Activated CD8-positive, alpha-beta T cell treated with anti-CD3 and anti-CD28 coated beads, Interleukin-2, amount 10 ng/mL, durations not matched to agents 7 days and 5 days (primary cell): ENCODE data around the gene GLYATL3. TPM values are rescaled to one million over a fixed set of nuclear protein-coding genes. Genes with fewer than 3 reads are reported as not detected.
"Not testable (repeated sequence)": the region's sequence is repeated elsewhere in the genome, so short reads cannot be mapped to it uniquely, and the experiment has no call there.

Experiments
- ATAC-seq: fragments of 150-1000 bp; cut with Tn5 transposase; one replicate; pipeline ENCODE4 v1.10.0; 2021; ENCODE audit warnings: moderate library complexity
- CTCF ChIA-PET: fragments of 350-600 bp; sonication (Branson Sonifier 250); formaldehyde crosslinking; loops from one replicate; lab custom pipeline; 2021; ENCODE audit warnings: antibody characterized with exemption; lab: Charles Lee
- POLR2A ChIA-PET: fragments of 350-600 bp; sonication (Branson Sonifier 250); formaldehyde crosslinking; loops from one replicate; lab custom pipeline; 2021; ENCODE audit warnings: antibody characterized with exemption; lab: Charles Lee
- DNase-seq: peaks from one replicate; pipeline ENCODE4 v3.0.0-alpha.2; 2020
- H3K27ac Mint-ChIP-seq: one replicate; pipeline ENCODE4 v1.8.0; 2021; ENCODE audit warnings: mild to moderate bottlenecking, mixed read lengths
- H3K27me3 Mint-ChIP-seq: one replicate; pipeline ENCODE4 v1.8.0; 2021; ENCODE audit warnings: low read depth, mixed read lengths
- H3K36me3 Mint-ChIP-seq: one replicate; pipeline ENCODE4 v1.8.0; 2021; ENCODE audit warnings: low read depth, mixed read lengths
- H3K4me1 Mint-ChIP-seq: one replicate; pipeline ENCODE4 v1.8.0; 2021; ENCODE audit warnings: low read depth, mixed read lengths
- H3K4me3 Mint-ChIP-seq: one replicate; pipeline ENCODE4 v1.8.0; 2021; ENCODE audit warnings: mild to moderate bottlenecking, mixed read lengths
- H3K9me3 Mint-ChIP-seq: one replicate; pipeline ENCODE4 v1.8.0; 2022; ENCODE audit warnings: mixed read lengths; ENCODE audit not compliant: insufficient read depth
- total RNA-seq, 2 experiments: library from RNA; stranded (reverse); gene quantifications; one replicate each; pipeline ENCODE4 v1.2.3, GENCODE V29; 2021

Gene GLYATL3
- not detected for total RNA-seq

- ATAC-seq (no peak), DNase-seq (no peak)
- peaks cover 1% of the 10 kb centered on the region for H3K36me3 Mint-ChIP-seq
- no peak within 1 kb of the TSS for H3K4me3 Mint-ChIP-seq
- ChIA-PET CTCF (no interaction called here), POLR2A (no interaction called here)
- H3K9me3 Mint-ChIP-seq: no peaks in the 10 kb centered on the region
- no peak within 1 kb of the TSS for H3K27ac Mint-ChIP-seq
- no peaks in the 10 kb centered on the region for H3K27me3 Mint-ChIP-seq
- no peaks in the 10 kb centered on the region for H3K4me1 Mint-ChIP-seq
These were observed at the start of gene GLYATL3 for GRCh38 chr6:49499623-49500022. Gene GLYATL3, plus strand, starts transcription at chr6:49499923. Its CDS starts 12,068 bp downstream, at chr6:49511991.

- no peak overlapping the region for H3K27ac Mint-ChIP-seq
- CTCF ChIA-PET: interaction anchor here (0.9 to 1.2 kb wide), 4 partner anchors 8 to 97 kb away, joined by 3 to 5 read pairs (median 4); no protein-coding TSS in a partner anchor
These were observed 46.5 kb upstream of the GLYATL3 start for GRCh38 chr6:49453221-49453620.

GRCh38 chr6:49454787-49455709 lies 44.7 kb upstream of the GLYATL3 start:
- Mint-ChIP-seq H3K27me3 (no peaks in the 10 kb centered on the region), H3K4me1 (peaks cover 2% of the 10 kb centered on the region), H3K4me3 (no peak overlapping the region), H3K36me3 (peaks cover 22% of the 10 kb centered on the region), H3K27ac (no peak overlapping the region), H3K9me3 (no peaks in the 10 kb centered on the region)
- ChIA-PET CTCF (interaction anchor here (0.7 to 0.8 kb wide), 2 partner anchors 9 to 77 kb away, joined by 3 read pairs; partner anchors contain the start of gene CENPQ), POLR2A (no interaction called here)
- no peak for DNase-seq
- no peak for ATAC-seq

More at GRCh38 chr6:49453221-49453620, 46.5 kb upstream of the GLYATL3 start:
- DNase-seq: no peak
- Mint-ChIP-seq H3K4me1 (peaks cover 2% of the 10 kb centered on the region), H3K9me3 (no peaks in the 10 kb centered on the region), H3K4me3 (no peak overlapping the region), H3K36me3 (peaks cover 25% of the 10 kb centered on the region), H3K27me3 (no peaks in the 10 kb centered on the region)
- ATAC-seq: no peak
- POLR2A ChIA-PET: no interaction called here

- no peak for ATAC-seq
- CTCF ChIA-PET: no interaction called here
- POLR2A ChIA-PET: no interaction called here
- H3K36me3 Mint-ChIP-seq: peaks cover 20% of the 10 kb centered on the region
- no peaks in the 10 kb centered on the region for H3K9me3 Mint-ChIP-seq
- no peak overlapping the region for H3K27ac Mint-ChIP-seq
- no peaks in the 10 kb centered on the region for H3K27me3 Mint-ChIP-seq
- no peak overlapping the region for H3K4me3 Mint-ChIP-seq
- H3K4me1 Mint-ChIP-seq: peaks cover 14% of the 10 kb centered on the region
- no peak for DNase-seq
These were observed 42.0 kb upstream of the GLYATL3 start for GRCh38 chr6:49457771-49458170.

GRCh38 chr6:49462071-49462470 lies 37.7 kb upstream of the GLYATL3 start:
- Mint-ChIP-seq H3K36me3 (peaks cover 25% of the 10 kb centered on the region), H3K27me3 (no peaks in the 10 kb centered on the region), H3K27ac (peak overlapping the region; percentile 97), H3K9me3 (no peaks in the 10 kb centered on the region), H3K4me3 (peak overlapping the region; percentile 99), H3K4me1 (peaks cover 39% of the 10 kb centered on the region)
- DNase-seq: no peak
- no peak for ATAC-seq
- CTCF ChIA-PET: interaction anchor here (0.9 kb wide), 1 partner anchor 9 kb away, joined by 5 read pairs; no protein-coding TSS in a partner anchor
- POLR2A ChIA-PET: interaction anchor here (0.8 kb wide), 1 partner anchor 1985 kb away, joined by 4 read pairs; the partner anchor contains the start of gene CD2AP

- Mint-ChIP-seq H3K27ac (peak overlapping the region; percentile 97), H3K4me1 (peaks cover 39% of the 10 kb centered on the region), H3K36me3 (peaks cover 23% of the 10 kb centered on the region), H3K27me3 (no peaks in the 10 kb centered on the region), H3K9me3 (no peaks in the 10 kb centered on the region), H3K4me3 (peak overlapping the region; percentile 99)
- CTCF ChIA-PET: no interaction called here
- POLR2A ChIA-PET: no interaction called here
- no peak for DNase-seq
- peak; percentile 9 for ATAC-seq
These were observed 37.2 kb upstream of the GLYATL3 start for GRCh38 chr6:49462599-49462926.

DNA sequence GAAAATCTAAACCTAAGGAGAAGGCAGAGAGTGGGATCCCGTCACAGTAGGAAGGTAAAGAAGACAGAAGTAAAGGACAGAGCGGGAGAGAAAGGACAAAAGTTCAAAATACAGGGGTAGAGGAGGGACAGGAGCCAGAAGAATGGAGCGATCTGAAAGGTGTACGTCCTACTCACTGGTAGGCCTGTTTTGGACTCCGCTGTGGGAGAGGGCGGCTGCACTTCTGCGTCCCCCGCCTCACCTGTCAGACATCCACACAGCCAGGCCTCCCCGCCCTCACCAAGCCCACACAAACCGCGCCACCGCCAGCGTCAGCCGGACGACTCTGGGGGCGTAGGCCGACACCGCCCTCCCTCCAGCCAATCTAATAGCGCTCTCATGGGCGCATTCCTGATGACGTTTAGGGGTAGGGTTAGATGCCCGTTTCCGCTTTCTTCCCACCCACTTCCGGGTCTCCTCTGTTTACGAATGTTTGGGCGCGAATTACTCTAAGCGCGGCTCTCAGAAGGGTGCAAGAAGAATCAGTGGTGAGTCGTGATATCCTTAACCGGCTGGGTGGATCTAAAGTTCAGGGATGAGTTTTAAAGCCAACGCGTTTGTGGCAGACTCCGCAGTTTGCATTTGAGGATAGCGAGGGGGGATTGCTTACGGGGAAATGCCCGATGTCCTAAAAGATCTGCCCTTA lies 36.7 kb upstream of the GLYATL3 start, which contains the start of the genes CENPQ and MMUT:
TSS of gene CENPQ (plus strand) at position 444 of the 685 bp plus-strand sequence. CDS start 6,807 bp downstream, outside the sequence.
TSS of gene MMUT (minus strand) at position 327 of the 685 bp plus-strand sequence. CDS start 3,787 bp downstream, outside the sequence.
- ATAC-seq: peak; percentile 99
- Mint-ChIP-seq H3K4me1 (peaks cover 39% of the 10 kb centered on the region), H3K27ac (peak within 1 kb of the TSS; percentile 97), H3K9me3 (no peaks in the 10 kb centered on the region), H3K36me3 (peaks cover 21% of the 10 kb centered on the region), H3K4me3 (peak within 1 kb of the TSS; percentile 99), H3K27me3 (no peaks in the 10 kb centered on the region)
- ChIA-PET POLR2A (no interaction called here), CTCF (interaction anchor here (1.2 kb wide), 1 partner anchor 9 kb away, joined by 3 read pairs; no protein-coding TSS in a partner anchor)
- peak; percentile 96 for DNase-seq

- ATAC-seq (peak; percentile 4), DNase-seq (no peak)
- Mint-ChIP-seq H3K4me3 (peak overlapping the region; percentile 99), H3K4me1 (peaks cover 39% of the 10 kb centered on the region), H3K27me3 (no peaks in the 10 kb centered on the region), H3K36me3 (peaks cover 21% of the 10 kb centered on the region), H3K9me3 (no peaks in the 10 kb centered on the region), H3K27ac (peak overlapping the region; percentile 97)
- ChIA-PET POLR2A (interaction anchor here (0.6 kb wide), 1 partner anchor 1664 kb away, joined by 3 read pairs; no protein-coding TSS in a partner anchor), CTCF (interaction anchor here (1.2 kb wide), 1 partner anchor 9 kb away, joined by 3 read pairs; no protein-coding TSS in a partner anchor)
These were observed 36.1 kb upstream of the GLYATL3 start for GRCh38 chr6:49463612-49463967.

GRCh38 chr6:49464691-49465090 lies 35.0 kb upstream of the GLYATL3 start:
- Mint-ChIP-seq H3K4me3 (peak overlapping the region; percentile 99), H3K27me3 (no peaks in the 10 kb centered on the region), H3K4me1 (peaks cover 39% of the 10 kb centered on the region), H3K9me3 (no peaks in the 10 kb centered on the region), H3K27ac (peak overlapping the region; percentile 44), H3K36me3 (peaks cover 20% of the 10 kb centered on the region)
- ATAC-seq (no peak), DNase-seq (no peak)
- ChIA-PET POLR2A (no interaction called here), CTCF (interaction anchor here (1.2 kb wide), 1 partner anchor 12 kb away, joined by 4 read pairs; no protein-coding TSS in a partner anchor)

GRCh38 chr6:49468042-49468441 lies 31.7 kb upstream of the GLYATL3 start:
- Mint-ChIP-seq H3K27ac (no peak overlapping the region), H3K9me3 (no peaks in the 10 kb centered on the region), H3K4me3 (no peak overlapping the region), H3K36me3 (peaks cover 26% of the 10 kb centered on the region), H3K4me1 (peaks cover 28% of the 10 kb centered on the region), H3K27me3 (no peaks in the 10 kb centered on the region)
- ChIA-PET POLR2A (no interaction called here), CTCF (no interaction called here)
- no peak for ATAC-seq
- no peak for DNase-seq

GRCh38 chr6:49476564-49476963 lies 23.2 kb upstream of the GLYATL3 start:
- H3K27me3 Mint-ChIP-seq, H3K4me1 Mint-ChIP-seq, DNase-seq, H3K27ac Mint-ChIP-seq, ATAC-seq, H3K4me3 Mint-ChIP-seq, CTCF ChIA-PET, POLR2A ChIA-PET, H3K9me3 Mint-ChIP-seq: not testable (repeated sequence)
- peaks cover 50% of the 10 kb centered on the region for H3K36me3 Mint-ChIP-seq
